ENCODE measurements around the gene CBLN1. TPM values are rescaled to one million over a fixed set of nuclear protein-coding genes. Genes with fewer than 3 reads are reported as not detected.

CBLN1 gene
- total RNA-seq, 1 experiment from 2014 or later, result not detected

GRCh38 chr16:49284962-49285361 is 3.3 kb upstream of the CBLN1 start:
- no peaks in the 10 kb centered on the region for H3K79me2 ChIP-seq (ENCODE audit: insufficient read depth, low read length)
- no peak overlapping the region for H2AFZ ChIP-seq (ENCODE audit: low read depth, low read length, poor library complexity, severe bottlenecking)
- POLR2A ChIA-PET, result no interaction called here
- no peaks in the 10 kb centered on the region for H4K20me1 ChIP-seq (ENCODE audit: insufficient read depth)
- TF ChIP-seq, protein P1, sequence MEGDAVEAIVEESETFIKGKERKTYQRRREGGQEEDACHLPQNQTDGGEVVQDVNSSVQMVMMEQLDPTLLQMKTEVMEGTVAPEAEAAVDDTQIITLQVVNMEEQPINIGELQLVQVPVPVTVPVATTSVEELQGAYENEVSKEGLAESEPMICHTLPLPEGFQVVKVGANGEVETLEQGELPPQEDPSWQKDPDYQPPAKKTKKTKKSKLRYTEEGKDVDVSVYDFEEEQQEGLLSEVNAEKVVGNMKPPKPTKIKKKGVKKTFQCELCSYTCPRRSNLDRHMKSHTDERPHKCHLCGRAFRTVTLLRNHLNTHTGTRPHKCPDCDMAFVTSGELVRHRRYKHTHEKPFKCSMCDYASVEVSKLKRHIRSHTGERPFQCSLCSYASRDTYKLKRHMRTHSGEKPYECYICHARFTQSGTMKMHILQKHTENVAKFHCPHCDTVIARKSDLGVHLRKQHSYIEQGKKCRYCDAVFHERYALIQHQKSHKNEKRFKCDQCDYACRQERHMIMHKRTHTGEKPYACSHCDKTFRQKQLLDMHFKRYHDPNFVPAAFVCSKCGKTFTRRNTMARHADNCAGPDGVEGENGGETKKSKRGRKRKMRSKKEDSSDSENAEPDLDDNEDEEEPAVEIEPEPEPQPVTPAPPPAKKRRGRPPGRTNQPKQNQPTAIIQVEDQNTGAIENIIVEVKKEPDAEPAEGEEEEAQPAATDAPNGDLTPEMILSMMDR (IDR thresholded peaks at IDR 0.05 in 2 of 3, conservative IDR thresholded peaks at IDR 0.05 in 1 of 3; ENCODE audit: borderline replicate concordance in 1 of 3, insufficient read depth in 1 of 3, low read depth in 2 of 3, low read length in 2 of 3), result no peak
- CTCF ChIA-PET, result no interaction called here
- H3K9me2 ChIP-seq (ENCODE audit: insufficient read depth), result no peaks in the 10 kb centered on the region
- no peaks in the 10 kb centered on the region for H3K36me3 ChIP-seq (ENCODE audit: control insufficient read depth in 1 of 2, insufficient read depth in 2 of 2, low read length in 2 of 2)
- no peak overlapping the region for H3K4me2 ChIP-seq (ENCODE audit: low read length)
- no peak overlapping the region for H3K27ac ChIP-seq (ENCODE audit: low read depth, low read length)
- H3K4me3 ChIP-seq (replicated peaks in 1 of 2; ENCODE audit: low read depth in 1 of 2, low read length in 2 of 2), result no peak overlapping the region
- DNase-seq (ENCODE audit: low read depth, low spot score) (no peak), ATAC-seq (no peak)
- no peaks in the 10 kb centered on the region for H3K27me3 ChIP-seq (ENCODE audit: insufficient read depth, low read length)
- H3K9me3 ChIP-seq (ENCODE audit: control insufficient read depth in 1 of 2, insufficient read depth in 1 of 2, low read depth in 1 of 2, low read length in 2 of 2), result no peaks in the 10 kb centered on the region
- H3K4me1 ChIP-seq (ENCODE audit: control insufficient read depth in 1 of 2, insufficient read depth in 2 of 2, low read length in 2 of 2), result no peaks in the 10 kb centered on the region
- intact Hi-C loops (cut with micrococcal nuclease), result no loop called here
- BruUV-seq (replicated peaks), result no TSS peak
- no peak overlapping the region for H3K9ac ChIP-seq (ENCODE audit: low read length)
- RAD21 ChIA-PET (ENCODE audit: low non-redundant PET in 1 of 2, low total read pairs in 2 of 2, uncharacterized antibody in 2 of 2, unreplicated experiment in 2 of 2), result no interaction called here

DNA sequence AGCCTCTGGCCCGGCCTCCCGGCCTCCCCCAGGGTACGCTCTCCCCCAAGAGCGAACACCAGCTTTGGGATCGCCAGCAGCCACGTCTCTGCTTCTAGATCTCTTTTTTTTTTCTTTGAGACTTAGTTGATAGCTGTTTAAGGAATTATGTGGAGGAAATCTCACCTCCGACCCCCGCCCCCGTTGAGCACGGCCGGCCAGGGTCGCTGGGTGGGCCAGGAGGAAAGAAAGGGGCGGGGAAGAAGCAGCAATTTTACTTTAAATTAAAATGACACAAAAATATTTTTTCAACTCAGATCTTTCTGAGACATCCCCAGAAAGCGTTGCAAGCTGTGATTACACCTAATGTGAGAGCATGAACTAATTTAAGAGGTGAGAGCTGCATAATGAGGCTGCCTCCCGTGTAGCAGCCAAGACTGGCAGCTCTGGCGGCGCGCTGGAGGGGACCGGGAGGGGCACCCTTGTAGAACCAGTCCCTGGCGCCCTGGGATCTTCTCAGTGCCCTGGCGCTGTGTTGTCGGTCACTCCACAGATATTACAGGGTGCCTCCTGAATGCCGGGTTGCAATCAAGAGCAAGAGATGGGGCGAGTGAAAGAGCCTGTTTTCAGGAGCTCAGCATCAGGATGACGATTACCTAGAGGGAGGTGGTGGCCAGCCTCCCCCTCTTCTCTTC is 1.9 kb upstream of the CBLN1 start:
- Histone ChIP-seq H3K79me2 (ENCODE audit: insufficient read depth, low read length) (no peaks in the 10 kb centered on the region), H3K9ac (ENCODE audit: low read length) (no peak overlapping the region), H3K4me1 (ENCODE audit: control insufficient read depth in 1 of 2, insufficient read depth in 2 of 2, low read length in 2 of 2) (no peaks in the 10 kb centered on the region), H3K4me3 (replicated peaks in 1 of 2; ENCODE audit: low read depth in 1 of 2, low read length in 2 of 2) (no peak overlapping the region), H3K9me2 (ENCODE audit: insufficient read depth) (no peaks in the 10 kb centered on the region), H3K4me2 (ENCODE audit: low read length) (no peak overlapping the region), H3K9me3 (ENCODE audit: control insufficient read depth in 1 of 2, insufficient read depth in 1 of 2, low read depth in 1 of 2, low read length in 2 of 2) (no peaks in the 10 kb centered on the region), H4K20me1 (ENCODE audit: insufficient read depth) (no peaks in the 10 kb centered on the region), H2AFZ (ENCODE audit: low read depth, low read length, poor library complexity, severe bottlenecking) (no peak overlapping the region), H3K27ac (ENCODE audit: low read depth, low read length) (no peak overlapping the region), H3K27me3 (ENCODE audit: insufficient read depth, low read length) (no peaks in the 10 kb centered on the region), H3K36me3 (ENCODE audit: control insufficient read depth in 1 of 2, insufficient read depth in 2 of 2, low read length in 2 of 2) (no peaks in the 10 kb centered on the region)
- RAD21 ChIA-PET (ENCODE audit: low non-redundant PET in 1 of 2, low total read pairs in 2 of 2, uncharacterized antibody in 2 of 2, unreplicated experiment in 2 of 2), result no interaction called here
- intact Hi-C loops (cut with micrococcal nuclease), result no loop called here
- no TSS peak for BruUV-seq (replicated peaks)
- POLR2A ChIA-PET, result no interaction called here
- CTCF ChIA-PET, result no interaction called here
- DNase-seq (ENCODE audit: low read depth, low spot score) (no peak), ATAC-seq (no peak)
- TF ChIP-seq JUND (IDR thresholded peaks at IDR 0.05), result no peak
- no peak for TF ChIP-seq EGR1 (IDR thresholded peaks at IDR 0.05; ENCODE audit: low read depth)
- no peak for TF ChIP-seq SRF (IDR thresholded peaks at IDR 0.05; ENCODE audit: low read depth)
- TF ChIP-seq POLR2A (IDR thresholded peaks at IDR 0.05; ENCODE audit: borderline replicate concordance, extremely low read depth, insufficient read depth, insufficient read length), result no peak
- no peak for TF ChIP-seq ZNF274 (IDR thresholded peaks at IDR 0.05; ENCODE audit: low read depth, low read length)
- TF ChIP-seq SP1 (IDR thresholded peaks at IDR 0.05; ENCODE audit: low read depth), result no peak
- no peak for TF ChIP-seq FOSL1 (IDR thresholded peaks at IDR 0.05; ENCODE audit: low read depth)
- no peak for TF ChIP-seq RAD21 (IDR thresholded peaks at IDR 0.05; ENCODE audit: low read depth)
- TF ChIP-seq, protein P1 (IDR thresholded peaks at IDR 0.05 in 2 of 3, conservative IDR thresholded peaks at IDR 0.05 in 1 of 3; ENCODE audit: borderline replicate concordance in 1 of 3, insufficient read depth in 1 of 3, low read depth in 2 of 3, low read length in 2 of 3), result no peak
- no peak for TF ChIP-seq EZH2 (IDR thresholded peaks at IDR 0.05)
- TF ChIP-seq YY1 (IDR thresholded peaks at IDR 0.05; ENCODE audit: extremely low read depth, insufficient replicate concordance, low read depth, low read length), result no peak
- TF ChIP-seq, protein P2, sequence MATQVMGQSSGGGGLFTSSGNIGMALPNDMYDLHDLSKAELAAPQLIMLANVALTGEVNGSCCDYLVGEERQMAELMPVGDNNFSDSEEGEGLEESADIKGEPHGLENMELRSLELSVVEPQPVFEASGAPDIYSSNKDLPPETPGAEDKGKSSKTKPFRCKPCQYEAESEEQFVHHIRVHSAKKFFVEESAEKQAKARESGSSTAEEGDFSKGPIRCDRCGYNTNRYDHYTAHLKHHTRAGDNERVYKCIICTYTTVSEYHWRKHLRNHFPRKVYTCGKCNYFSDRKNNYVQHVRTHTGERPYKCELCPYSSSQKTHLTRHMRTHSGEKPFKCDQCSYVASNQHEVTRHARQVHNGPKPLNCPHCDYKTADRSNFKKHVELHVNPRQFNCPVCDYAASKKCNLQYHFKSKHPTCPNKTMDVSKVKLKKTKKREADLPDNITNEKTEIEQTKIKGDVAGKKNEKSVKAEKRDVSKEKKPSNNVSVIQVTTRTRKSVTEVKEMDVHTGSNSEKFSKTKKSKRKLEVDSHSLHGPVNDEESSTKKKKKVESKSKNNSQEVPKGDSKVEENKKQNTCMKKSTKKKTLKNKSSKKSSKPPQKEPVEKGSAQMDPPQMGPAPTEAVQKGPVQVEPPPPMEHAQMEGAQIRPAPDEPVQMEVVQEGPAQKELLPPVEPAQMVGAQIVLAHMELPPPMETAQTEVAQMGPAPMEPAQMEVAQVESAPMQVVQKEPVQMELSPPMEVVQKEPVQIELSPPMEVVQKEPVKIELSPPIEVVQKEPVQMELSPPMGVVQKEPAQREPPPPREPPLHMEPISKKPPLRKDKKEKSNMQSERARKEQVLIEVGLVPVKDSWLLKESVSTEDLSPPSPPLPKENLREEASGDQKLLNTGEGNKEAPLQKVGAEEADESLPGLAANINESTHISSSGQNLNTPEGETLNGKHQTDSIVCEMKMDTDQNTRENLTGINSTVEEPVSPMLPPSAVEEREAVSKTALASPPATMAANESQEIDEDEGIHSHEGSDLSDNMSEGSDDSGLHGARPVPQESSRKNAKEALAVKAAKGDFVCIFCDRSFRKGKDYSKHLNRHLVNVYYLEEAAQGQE (IDR thresholded peaks at IDR 0.05; ENCODE audit: low read depth), result no peak
